ENCODE data around the gene SUSD3.
"Not testable (repeated sequence)": the region's sequence is repeated elsewhere in the genome, so short reads cannot be mapped to it uniquely, and the experiment has no call there.

SUSD3 gene

GRCh38 chr9:93093877-93094657, 35.6 kb downstream of the SUSD3 start:
- no peak for DNase-seq (ENCODE audit: low read depth)

GRCh38 chr9:93094658-93095204, 36.2 kb downstream of the SUSD3 start:
- DNase-seq (ENCODE audit: low read depth): no peak

DNA sequence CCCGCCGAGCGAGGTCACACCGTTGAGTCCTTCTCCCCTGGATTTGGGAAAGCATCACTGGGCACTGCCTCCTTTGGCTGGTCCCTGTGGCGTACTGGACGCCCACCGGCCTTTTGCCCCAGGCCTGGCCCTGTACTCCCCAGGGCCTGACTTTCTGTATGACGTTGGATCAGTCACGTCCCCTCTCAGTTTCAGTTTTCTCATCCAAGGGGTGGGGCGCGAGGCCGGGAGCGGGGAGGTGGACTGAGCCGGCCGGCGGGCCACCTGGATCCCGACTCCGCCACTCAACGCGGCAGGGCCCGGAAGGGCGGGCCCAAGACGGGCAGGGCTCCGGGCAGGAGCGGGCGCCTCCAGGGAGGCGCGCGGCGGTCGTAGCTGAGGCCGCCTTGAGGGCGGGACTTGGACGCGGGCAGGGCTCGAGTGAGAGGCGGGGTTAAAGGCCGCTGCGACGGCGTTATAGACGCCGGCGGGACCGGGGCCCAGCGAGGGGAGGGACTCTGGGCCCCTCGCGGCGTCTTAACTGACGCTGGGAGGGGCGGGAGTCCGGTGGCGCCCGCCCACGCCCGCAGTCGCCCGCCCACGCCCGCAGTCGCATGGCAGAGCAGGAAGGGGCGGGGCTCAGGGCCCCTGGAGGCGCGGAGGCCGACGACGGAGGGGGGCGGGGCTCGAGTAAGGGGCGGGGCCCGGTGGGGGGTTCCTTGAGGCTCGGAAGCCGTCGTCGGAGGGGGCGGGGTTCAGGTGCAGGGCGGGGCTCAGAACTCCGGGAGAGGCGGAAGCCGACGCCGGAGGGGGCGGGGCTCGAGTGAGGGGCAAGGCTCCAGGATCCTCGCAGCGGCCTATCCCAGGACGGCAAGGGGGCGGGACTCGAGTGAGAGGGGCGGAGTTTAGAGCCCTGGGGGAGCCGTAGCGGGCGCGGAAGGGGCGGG, 37.0 kb downstream of the SUSD3 start:
- peak; percentile 94 for DNase-seq (ENCODE audit: low read depth)

GRCh38 chr9:93096131-93096802, 37.8 kb downstream of the SUSD3 start, which contains the start of gene CARD19:
TSS of gene CARD19 (plus strand) at chr9:93096217. CDS start at chr9:93096346, 129 bp downstream.
- no peak for DNase-seq (ENCODE audit: low read depth)

GRCh38 chr9:93096811-93097382, 38.4 kb downstream of the SUSD3 start:
- no peak for DNase-seq (ENCODE audit: low read depth)

DNA sequence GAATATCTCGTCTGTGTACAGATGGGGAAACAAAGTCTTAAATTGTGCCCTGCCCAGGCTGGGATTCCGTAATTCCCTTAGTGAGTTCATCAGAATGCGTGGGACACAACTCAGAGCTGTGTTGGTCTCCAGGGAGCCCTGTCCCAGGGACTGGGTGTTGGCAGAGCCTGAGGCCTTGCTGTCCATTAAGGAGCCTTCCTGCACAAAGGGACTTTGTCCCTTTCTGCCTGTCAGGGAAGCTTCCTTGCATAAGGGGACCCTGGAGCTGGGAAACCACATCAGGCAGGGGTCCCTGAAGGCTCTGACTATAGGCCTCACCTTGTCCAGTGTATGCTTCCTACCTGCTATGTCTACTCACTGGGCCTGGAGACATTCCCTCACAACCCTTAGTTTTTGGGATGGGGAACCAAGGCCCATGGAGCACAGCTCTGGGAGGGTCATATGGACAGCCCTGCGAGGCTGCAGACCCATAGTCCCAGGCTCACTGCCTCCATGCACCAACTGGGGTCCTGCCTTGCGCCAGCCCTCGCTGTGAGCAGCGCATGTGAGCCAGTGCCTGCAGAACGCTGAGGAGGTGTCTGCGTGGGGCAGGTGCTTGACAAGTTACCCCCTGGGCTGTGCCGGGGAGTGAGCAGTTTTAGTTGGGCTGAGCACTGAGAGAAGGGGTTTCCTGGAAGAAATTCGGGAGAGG, 39.2 kb downstream of the SUSD3 start:
- no peak for DNase-seq (ENCODE audit: low read depth)

- peak; percentile 95 for DNase-seq (ENCODE audit: low read depth)
Measured at GRCh38 chr9:93098236-93098946, 39.9 kb downstream of the SUSD3 start.

GRCh38 chr9:93099551-93100275, 41.2 kb downstream of the SUSD3 start:
- DNase-seq (ENCODE audit: low read depth): no peak

GRCh38 chr9:93100276-93100636, 41.8 kb downstream of the SUSD3 start:
- no peak for DNase-seq (ENCODE audit: low read depth)

DNA sequence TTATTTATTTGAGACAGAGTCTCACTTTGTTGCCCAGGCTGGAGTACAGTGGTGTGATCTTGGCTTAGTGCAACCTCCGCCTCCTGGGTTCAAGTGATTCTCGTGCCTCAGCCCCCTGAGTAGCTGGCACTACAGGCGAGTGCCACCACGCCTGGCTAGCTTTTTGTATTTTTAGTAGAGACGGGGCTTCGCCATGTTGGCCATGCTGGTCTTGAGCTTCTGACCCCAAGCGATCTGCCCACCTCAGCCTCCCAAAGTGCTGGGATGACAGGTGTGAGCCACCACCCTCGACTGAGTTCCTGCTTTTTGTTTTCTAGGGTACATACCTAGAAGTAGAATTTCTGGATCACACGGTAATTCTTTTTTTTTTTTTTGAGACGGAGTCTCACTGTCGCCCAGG, 42.6 kb downstream of the SUSD3 start:
- DNase-seq (ENCODE audit: low read depth): not testable (repeated sequence)

- no peak for DNase-seq (ENCODE audit: low read depth)
Measured at GRCh38 chr9:93105620-93106019, 47.1 kb downstream of the SUSD3 start.

DNA sequence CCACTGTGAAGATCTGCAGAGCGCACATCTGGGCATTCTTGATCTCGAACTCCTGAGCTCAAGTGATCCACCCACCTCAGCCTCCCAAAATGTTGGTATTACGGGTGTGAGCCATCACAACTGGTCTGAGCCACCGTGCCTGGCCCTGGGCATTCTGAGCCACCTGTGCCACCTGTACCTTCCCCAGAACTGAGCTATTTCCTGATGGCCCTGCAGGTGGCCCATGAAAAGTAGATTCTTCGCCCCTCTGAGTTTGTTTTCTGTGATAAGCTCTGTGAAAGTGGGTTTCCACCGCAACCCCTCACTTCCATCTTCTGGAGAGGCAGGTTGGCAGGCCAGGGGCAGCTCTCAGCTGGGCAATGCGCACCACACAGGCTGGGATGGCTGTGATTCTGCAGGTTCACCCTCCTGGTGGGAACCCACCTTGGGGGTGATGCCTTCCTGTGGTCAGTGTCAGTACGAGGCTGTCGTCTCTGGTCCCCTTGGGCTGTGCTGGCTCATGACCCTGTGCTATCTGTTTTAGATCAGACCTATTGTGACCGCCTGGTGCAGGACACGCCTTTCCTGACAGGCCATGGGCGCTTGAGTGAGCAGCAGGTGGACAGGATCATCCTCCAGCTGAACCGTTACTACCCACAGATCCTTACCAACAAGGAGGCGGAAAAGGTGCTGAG, 48.8 kb downstream of the SUSD3 start:
- no peak for DNase-seq (ENCODE audit: low read depth)

- no peak for DNase-seq (ENCODE audit: low read depth)
Measured at GRCh38 chr9:93107825-93108161, 49.3 kb downstream of the SUSD3 start.

- DNase-seq (ENCODE audit: low read depth): no peak
Measured at GRCh38 chr9:93108291-93109041, 50.0 kb downstream of the SUSD3 start.

DNA sequence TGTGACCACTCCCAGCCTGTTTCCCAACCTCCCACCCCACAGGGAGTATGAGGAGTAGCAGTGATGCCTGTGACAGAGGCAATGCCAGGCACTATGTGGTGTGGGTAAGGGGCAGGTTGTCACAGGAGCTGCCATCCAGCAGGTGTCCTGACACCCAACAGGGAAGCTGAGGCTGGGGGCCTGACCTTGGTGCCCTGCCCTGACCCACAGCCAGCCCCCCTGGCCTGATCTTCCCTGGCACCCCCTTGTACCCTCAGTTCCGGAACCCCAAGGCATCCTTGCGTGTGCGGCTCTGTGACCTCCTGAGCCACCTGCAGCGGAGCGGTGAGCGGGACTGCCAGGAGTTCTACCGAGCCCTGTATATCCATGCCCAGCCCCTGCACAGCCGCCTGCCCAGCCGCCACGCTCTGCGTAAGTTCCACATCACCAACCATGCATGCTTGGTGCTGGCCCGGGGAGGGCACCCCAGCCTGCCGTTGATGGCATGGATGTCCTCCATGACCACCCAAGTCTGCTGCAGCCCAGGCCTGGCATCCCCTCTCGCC, 51.9 kb downstream of the SUSD3 start:
- no peak for DNase-seq (ENCODE audit: low read depth)

GRCh38 chr9:93111001-93111370, 52.5 kb downstream of the SUSD3 start:
- no peak for DNase-seq (ENCODE audit: low read depth)

DNA sequence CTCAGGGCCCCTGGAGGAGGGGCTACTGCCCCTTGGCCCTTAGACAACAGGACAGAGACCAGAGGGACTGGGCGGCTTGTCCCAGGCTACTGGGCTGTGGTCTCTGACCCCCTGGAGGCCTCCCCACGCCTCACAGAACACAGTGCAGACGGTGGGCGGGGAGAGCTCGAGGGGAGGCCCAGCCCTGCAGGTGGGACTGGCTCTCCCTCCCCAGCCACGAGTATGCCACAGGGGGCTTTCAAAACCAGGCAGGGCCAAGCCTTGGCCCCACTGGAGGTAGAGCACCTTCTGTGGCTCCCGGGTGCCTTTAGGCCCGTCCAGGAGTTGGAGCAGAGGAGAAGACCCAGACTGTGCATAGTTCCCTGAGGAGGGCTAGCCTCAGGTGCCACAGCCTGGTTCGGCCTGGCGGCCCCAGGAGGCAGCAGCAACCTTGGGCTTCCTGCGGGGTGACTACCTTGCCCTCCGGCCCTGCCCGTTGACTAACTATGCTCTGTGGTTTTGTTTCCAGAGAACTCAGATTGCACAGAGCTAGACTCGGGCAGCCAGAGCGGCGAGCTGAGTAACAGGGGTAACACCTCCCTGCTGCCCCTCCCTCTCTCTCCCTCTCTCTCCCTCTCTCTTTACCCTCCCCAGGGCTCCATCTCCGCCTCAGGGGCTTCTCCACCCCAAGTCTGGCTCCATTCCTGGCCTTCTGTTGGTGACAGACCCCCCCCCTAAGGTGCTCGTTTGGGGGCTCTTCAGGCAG, 53.0 kb downstream of the SUSD3 start:
- DNase-seq (ENCODE audit: low read depth): no peak
